Measurements from ENCODE around the gene SLC25A38.

The SLC25A38 gene

DNA sequence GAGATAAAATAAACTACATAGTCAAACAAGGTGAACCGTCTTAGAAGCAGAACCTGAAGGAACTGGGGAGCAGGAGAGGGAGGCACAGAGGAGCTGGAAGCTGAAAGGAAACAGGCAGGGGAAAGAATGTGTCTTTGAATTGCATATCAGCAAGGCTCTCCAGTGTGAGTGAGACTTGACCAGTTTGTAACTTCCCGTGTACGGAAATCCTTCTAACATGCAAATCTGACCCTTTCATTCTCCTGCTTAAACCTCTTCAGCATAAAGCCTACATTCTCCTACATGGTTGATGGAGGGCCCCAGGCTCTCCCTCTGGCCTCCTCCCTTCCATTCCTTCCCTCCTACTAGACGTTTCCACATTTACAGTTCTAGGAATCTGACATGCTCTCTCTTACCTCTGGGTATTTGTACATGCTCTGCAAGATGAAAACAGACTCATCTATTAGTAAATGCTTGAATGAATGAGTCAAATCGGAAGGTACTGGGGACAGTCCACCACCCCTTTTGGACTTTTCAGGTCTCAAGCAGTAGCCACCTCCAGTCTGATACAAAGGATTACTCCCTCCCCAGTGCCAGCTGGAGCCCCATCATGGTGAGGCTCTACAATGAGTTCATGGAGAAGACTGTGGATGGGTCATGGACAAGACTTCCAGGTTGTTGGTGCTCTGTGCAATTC is 6.1 kb upstream of the SLC25A38 start:
- no peak for DNase-seq (ENCODE audit: low read depth)

DNA sequence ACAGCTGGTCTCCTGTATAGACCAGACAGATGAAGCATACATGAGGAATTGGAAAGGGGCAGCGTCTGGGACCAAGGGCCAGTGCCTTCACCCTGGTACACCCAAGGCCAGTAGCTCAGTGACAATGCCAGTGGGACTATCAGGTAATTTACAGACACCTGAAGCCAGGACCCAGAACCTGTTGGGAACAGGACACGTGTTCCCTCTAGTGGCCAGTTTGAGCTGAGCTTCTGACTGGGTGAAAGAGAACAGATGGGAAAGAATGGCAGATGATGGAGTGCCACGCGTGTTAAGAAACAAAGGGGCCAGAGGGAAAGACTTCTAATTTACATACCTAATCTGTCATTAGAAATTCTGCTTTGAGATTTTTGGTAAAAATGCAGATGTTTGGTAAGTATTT is 5.1 kb upstream of the SLC25A38 start:
- DNase-seq (ENCODE audit: low read depth), result peak; percentile 3

- no peak for DNase-seq (ENCODE audit: low read depth)
Measured at GRCh38 chr3:39378957-39379777, 4.0 kb upstream of the SLC25A38 start.

- DNase-seq (ENCODE audit: low read depth), result no peak
Measured at GRCh38 chr3:39379778-39380155, 3.4 kb upstream of the SLC25A38 start.

DNA sequence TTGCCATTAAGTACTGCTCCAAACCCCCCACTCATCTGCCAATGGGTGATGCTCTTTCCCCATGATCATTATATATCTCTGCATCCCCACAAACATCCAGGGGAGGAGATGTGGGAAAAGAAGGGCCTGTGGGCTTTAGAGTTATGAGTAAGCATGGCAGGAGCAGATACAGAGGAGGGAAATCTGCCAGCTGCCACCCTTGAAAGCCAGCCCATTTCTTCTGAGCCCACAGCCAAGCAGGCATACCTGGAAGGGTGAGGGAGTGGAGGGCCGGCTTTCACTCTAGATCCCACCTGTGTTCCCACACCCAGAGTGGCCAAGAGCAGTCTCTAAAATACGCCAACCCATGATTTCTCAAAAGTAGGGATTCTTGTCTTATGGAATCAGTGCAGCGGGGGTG is 1.7 kb upstream of the SLC25A38 start:
- DNase-seq (ENCODE audit: low read depth), result no peak

DNA sequence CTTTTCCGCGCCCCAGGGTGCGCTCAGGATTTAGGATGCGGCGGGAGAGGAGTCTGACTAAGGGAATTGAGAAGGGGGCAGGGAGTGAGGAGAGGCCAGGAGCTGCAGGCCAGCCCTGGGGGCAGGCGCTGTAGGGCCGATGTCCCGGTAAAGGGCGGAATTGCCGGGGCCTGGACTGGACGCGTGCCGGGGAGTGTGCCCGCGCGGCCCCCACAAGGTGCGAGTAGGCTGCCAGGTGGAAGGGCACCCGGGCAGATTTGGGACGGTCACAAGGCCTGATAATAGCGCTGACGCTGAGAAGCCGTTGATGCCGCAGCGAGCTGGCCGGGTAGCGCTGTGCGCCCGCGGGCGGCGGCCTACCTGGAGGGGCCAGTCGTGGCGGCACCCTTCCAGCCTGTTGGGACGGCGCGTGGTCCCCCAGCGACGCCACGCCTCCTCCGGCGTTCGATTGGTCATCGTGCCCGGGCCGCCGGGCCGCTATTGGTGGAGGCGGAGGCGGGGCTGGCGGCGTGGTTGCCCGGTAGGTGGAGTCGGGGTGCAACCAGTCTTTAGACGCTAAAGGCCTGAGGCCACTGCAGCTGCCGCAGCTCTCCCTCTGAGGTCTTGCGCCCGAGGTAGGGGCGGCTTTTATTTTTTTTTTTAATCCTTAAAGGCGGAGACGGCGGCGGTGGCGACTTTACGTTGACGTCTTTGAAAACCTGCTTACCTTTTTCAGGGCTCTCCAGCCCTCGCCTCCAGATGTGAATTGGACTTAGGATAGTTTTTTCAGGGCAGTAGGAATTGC is 903 bp downstream of the SLC25A38 start:
- peak; percentile 85 for DNase-seq (ENCODE audit: low read depth)

GRCh38 chr3:39384665-39385000 is 1.5 kb downstream of the SLC25A38 start:
- no peak for DNase-seq (ENCODE audit: low read depth)

DNA sequence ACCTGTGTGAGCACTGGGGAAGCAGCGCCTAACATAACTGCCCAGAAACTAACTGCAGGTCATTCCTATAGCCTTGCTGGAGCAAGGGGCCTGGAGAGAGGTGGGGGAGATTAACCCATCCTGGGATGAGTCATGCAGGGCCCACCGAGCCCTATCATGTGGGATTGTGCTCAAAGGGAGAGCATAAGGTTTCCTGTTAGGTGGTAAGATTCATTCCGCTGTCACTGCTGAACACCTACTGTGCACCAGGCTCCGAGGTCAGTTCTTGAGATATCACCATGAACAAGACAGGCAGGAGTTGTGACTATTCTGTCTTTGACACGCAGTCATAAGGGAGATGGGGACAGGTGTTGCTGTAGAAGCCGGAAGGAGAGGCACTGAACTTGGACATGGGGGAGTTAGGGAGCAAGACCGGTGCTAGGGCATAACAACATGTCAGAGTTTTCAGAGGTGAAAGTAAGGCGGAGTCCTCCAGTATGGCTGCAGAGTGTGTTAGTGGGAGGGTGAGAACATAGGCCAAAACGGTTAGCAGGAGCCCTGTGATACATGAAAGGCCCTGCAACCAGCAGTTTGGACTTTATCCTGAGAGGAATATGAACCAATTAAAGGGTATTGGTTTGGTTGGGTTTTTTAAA is 2.4 kb downstream of the SLC25A38 start:
- no peak for DNase-seq (ENCODE audit: low read depth)

- no peak for DNase-seq (ENCODE audit: low read depth)
Measured at GRCh38 chr3:39386318-39386717, 3.1 kb downstream of the SLC25A38 start.

DNA sequence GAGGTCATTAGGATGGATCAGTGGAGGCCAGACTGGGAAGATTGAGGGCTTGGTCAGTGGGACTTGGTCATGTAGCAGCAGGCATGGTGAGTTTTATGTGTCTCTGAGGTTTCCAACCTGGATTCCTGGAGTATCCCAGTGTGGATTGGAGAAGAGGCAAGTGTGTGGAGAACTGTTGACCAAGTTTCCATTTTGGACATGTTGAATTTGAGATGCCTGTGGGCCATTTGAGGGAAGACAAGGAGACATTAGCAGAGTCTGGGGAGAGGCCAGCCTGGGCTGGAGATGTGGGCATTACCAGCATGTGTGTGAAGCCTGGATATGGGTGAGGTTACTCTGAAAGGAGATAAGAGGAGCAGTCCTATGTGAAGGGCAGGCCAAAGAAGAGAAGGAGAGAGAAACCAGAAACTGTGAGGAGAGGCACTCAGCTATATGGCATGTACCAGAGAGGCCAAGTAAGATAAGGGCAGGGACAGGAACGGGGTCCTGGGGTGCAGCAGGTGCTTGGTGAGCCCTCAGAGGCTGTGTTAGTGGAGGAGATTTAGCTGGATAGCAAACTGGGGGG is 4.3 kb downstream of the SLC25A38 start:
- DNase-seq (ENCODE audit: low read depth), result no peak

GRCh38 chr3:39388153-39388552 is 5.0 kb downstream of the SLC25A38 start:
- DNase-seq (ENCODE audit: low read depth), result no peak

- DNase-seq (ENCODE audit: low read depth), result no peak
Measured at GRCh38 chr3:39388741-39389248, 5.6 kb downstream of the SLC25A38 start.

DNA sequence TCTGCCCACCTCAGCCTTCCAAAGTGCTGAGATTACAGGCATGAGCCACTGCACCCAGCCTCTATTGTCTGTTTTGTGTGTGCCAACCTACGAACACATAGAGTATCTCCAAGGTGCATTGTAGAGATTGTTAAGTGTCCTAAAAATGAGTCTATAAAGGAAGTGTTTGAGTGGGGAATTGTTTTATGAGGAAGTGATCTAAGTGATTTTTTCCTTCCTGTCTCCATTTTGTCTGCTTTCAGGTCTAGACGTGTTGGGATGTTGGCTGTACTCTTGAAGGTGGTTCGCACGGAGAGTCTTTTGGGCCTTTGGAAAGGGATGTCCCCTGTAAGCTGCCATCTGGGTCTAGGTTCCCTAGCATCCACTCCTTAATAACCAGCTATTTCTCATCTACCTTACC is 7.0 kb downstream of the SLC25A38 start:
- DNase-seq (ENCODE audit: low read depth), result no peak

GRCh38 chr3:39396690-39397089 is 13.5 kb downstream of the SLC25A38 start:
- DNase-seq (ENCODE audit: low read depth), result no peak

DNA sequence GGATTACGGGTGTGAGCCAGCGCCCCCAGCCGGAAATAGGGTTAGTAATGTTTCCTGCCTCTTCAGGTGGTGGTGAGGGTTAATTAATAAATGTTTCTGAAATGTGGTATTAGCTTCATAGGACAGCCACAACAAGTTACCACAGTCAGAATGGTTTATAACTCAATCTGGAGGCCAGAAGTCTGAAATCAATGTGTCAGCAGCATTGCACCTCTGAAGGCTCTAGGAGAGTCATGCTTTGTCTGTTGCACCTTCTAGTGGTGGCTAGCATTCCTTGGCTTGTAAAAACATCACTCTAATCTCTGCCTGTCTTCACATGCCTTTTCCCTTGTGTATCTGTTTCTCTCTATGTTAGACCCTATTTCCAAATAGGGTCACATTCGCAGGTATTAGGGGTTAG is 15.5 kb downstream of the SLC25A38 start:
- no peak for DNase-seq (ENCODE audit: low read depth)

- no peak for DNase-seq (ENCODE audit: low read depth)
Measured at GRCh38 chr3:39401983-39402382, 18.8 kb downstream of the SLC25A38 start.

- no peak for DNase-seq (ENCODE audit: low read depth)
Measured at GRCh38 chr3:39404943-39405686, 21.9 kb downstream of the SLC25A38 start.

DNA sequence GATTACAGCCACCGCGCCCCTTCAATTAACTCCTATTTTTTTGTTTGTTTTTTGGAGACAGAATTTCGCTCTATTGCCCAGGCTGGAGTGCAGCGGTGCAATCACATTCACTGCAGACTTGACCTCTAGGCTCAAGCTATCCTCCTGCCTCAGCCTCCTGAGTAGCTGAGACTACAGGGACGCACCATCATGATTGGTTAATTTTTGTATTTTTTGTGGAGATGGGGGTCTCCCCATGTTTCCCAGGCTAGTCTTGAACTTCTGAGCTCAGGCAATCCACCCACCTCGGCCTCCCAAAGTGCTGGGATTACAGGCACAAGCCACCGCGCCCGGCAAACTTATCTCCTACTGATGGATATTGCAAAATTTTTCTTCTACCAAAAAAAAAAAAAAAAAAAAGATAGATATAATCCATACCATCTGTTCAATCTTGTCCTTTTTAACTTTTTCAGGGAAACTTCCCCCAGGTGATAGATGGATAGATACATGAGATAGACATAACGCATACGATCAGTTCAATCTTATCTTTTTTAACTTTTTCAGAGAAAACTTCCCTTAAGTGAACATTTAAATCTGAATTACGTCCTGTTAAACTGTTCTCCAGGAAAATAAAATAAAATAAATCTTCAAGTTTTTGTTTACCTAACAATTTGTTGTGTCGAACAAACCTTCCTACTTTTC is 22.7 kb downstream of the SLC25A38 start:
- DNase-seq (ENCODE audit: low read depth), result no peak

DNA sequence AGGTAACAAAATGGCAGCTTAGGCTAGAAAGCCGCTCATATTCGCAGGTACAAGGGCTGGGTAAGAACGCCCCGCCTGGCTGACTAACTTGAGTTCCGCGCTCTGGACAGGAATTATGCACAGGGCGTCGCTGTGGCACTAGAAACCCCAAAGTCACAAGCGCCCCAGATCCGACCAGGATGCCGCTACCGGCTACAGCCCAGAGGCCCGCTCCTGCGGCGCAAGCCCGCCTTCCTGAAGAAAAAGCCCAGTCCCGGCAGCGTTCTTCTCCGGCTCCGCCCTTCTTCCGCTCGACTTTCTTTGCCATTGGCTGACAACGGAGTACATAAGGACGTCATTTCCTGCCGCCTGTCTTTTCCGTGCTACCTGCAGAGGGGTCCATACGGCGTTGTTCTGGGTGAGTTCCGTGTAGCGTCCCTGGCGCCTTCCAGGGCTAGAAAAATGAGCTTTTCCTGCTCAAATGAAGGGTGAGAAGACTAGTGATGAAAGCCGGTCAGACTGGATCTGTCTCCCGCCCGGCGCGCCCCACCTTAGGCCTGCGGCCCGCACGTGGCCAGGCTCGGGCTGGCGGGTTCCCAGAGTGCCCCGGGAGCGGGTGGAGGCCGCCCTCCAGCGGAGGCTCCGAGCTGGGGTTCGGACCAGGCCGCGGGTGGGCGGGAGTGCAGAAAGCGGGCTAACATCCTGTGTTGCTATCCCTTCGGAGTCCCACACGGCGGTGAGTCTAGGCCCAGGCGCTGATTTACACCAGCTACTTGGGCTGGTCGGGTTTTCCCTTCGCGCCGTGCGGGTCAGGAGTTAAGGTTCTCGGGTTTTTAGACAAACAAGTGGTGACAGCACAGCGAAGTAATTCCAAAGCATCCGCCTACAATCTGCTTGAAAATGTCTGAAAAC is 23.4 kb downstream of the SLC25A38 start, which contains the start of gene RPSA:
Gene RPSA, plus strand, starts transcription at position 353 of the 891 bp plus-strand sequence. CDS start 934 bp downstream, outside the sequence.
- peak; percentile 94 for DNase-seq (ENCODE audit: low read depth)

DNA sequence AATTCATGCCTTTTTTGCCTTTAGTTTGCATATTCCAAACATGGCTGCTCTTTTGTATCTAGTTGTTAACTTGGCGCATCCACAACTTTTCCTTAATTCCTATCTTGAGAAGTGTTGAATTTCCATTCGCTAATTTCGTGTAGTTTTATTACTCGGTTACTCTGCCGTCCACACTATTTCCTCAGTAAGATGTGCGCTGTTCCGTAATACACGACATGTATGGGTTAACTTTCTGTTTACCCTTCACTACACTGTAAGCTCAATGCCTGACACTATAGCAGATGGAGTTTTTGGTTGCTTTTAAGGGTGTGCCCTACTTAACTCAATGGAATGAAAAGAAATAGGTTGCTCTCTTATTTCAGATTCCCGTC is 24.1 kb downstream of the SLC25A38 start:
- DNase-seq (ENCODE audit: low read depth), result no peak

All from stromal cell of bone marrow (primary cell).